ENCODE data around the gene AUH. TPM values are rescaled to one million over a fixed set of nuclear protein-coding genes. Genes with fewer than 3 reads are reported as not detected.

The AUH gene
- total RNA-seq, 1 donor = 19.6 TPM

DNA sequence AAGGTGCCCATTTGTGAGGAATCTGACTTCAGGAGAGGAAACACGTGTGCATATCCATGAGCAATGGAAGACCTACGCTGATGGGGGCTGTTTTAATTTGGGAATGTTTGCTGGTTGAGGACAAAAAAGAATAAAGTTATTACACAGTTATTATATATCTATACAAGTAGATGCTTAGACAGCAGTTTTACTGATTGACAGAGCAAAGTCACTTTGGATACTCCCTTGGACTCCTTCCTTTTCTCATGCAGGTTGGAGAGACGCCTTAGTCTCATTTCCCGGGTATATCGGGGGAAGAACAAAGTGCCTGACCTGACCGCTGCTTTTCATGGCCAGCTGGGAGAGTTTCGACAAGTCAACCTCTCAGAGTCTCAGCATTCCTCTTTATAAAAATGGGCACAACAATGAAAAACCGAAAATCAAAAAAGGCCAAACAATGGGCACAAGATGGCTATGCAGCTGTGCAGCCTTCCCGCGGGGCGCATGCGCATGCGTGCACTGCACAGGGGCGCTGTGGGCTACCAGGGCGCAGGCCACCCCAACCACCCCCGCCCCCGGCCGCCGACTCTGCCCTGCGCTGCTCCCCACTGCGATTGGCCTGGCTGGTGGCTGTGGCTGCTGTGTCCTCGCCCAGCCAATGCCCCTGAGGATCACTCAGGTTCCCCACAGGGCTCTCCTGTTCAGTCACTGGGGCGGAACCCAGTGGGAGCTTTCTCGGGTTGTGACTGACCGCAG lies 43.8 kb upstream of the AUH start:
- no peak overlapping the region for H3K4me3 ChIP-seq (ENCODE audit: low read depth, low read length)
- TF ChIP-seq, protein P1, sequence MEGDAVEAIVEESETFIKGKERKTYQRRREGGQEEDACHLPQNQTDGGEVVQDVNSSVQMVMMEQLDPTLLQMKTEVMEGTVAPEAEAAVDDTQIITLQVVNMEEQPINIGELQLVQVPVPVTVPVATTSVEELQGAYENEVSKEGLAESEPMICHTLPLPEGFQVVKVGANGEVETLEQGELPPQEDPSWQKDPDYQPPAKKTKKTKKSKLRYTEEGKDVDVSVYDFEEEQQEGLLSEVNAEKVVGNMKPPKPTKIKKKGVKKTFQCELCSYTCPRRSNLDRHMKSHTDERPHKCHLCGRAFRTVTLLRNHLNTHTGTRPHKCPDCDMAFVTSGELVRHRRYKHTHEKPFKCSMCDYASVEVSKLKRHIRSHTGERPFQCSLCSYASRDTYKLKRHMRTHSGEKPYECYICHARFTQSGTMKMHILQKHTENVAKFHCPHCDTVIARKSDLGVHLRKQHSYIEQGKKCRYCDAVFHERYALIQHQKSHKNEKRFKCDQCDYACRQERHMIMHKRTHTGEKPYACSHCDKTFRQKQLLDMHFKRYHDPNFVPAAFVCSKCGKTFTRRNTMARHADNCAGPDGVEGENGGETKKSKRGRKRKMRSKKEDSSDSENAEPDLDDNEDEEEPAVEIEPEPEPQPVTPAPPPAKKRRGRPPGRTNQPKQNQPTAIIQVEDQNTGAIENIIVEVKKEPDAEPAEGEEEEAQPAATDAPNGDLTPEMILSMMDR (IDR thresholded peaks at IDR 0.05; ENCODE audit: insufficient read depth, low read length) = no peak
- DNase-seq (ENCODE audit: low read depth) = no peak

GRCh38 chr9:91403665-91404543 lies 42.2 kb upstream of the AUH start:
- H3K4me3 ChIP-seq (ENCODE audit: low read depth, low read length) = no peak overlapping the region
- TF ChIP-seq, protein P1 (IDR thresholded peaks at IDR 0.05; ENCODE audit: insufficient read depth, low read length) = no peak
- no peak for DNase-seq (ENCODE audit: low read depth)

DNA sequence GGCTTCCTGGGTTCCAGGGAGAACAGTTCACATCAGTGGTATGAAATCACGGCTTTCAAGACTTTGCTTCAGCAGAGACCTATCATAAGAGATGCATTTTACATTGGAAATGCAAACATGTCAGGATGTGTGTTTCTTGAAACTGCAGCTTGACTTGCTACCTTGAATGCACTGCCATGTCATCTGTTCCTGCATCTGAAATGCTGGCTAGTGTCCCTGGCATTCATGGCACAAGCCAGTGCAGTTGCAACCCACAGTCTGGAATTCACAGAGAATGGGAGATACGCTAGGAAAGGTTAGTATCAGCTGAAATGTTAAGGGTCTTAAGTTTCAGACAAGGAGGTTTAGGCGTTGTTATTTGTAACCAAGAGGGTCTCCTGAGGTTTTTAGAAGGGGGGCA lies 37.2 kb upstream of the AUH start:
- H3K4me3 ChIP-seq (ENCODE audit: low read depth, low read length) = no peak overlapping the region
- no peak for DNase-seq (ENCODE audit: low read depth)
- TF ChIP-seq, protein P1 (IDR thresholded peaks at IDR 0.05; ENCODE audit: insufficient read depth, low read length) = no peak

- H3K4me3 ChIP-seq (ENCODE audit: low read depth, low read length) = no peak overlapping the region
- TF ChIP-seq, protein P1 (IDR thresholded peaks at IDR 0.05; ENCODE audit: insufficient read depth, low read length) = no peak
- peak; percentile 84 for DNase-seq (ENCODE audit: low read depth)
Measured at GRCh38 chr9:91395553-91396471, 34.1 kb upstream of the AUH start.

DNA sequence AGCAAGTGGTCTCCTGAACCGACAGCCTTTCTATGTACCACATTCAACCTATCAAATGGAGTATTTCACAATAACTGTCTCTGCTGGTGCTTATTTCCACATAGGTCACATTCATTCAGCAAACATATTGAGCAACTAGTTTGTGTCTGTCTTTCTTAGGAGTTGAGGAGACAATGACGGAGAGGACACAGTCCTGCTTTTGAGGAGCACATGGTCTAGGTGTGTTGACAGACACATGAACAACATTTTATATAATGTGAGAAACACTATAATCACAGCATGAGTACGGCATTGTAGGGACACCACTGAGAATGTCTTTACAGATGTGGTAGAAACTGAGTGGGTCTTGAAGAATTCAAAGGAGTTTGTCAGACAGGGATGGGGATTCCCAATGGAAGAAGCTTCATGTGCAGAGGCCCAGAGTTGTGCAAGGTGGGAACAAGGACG lies 33.4 kb upstream of the AUH start:
- TF ChIP-seq, protein P1 (IDR thresholded peaks at IDR 0.05; ENCODE audit: insufficient read depth, low read length) = no peak
- H3K4me3 ChIP-seq (ENCODE audit: low read depth, low read length) = no peak overlapping the region
- peak; percentile 50 for DNase-seq (ENCODE audit: low read depth)

DNA sequence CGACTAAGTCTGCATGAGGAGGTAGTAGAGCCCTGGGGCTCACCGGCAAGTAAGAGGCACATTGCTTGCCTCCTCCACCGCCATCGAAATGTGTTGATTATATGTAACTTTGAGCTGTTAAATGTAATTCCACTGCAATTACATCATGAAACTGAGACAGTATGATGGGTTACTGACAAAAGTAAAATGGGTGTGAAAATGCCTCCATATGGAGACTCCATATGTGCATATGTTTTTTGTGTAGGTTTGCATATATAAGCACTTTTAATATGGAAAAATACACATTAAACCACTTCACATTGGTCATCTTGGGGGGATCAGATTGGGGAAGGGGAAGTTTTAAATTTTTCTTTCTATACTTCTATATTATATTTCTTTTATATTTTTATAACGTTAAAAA lies 32.1 kb upstream of the AUH start:
- no peak for DNase-seq (ENCODE audit: low read depth)
- H3K4me3 ChIP-seq (ENCODE audit: low read depth, low read length) = no peak overlapping the region
- TF ChIP-seq, protein P1 (IDR thresholded peaks at IDR 0.05; ENCODE audit: insufficient read depth, low read length) = no peak
